Keratinocyte (primary cell): ENCODE data around the gene SAMD4A. TPM values are rescaled to one million over a fixed set of nuclear protein-coding genes. Genes with fewer than 3 reads are reported as not detected.

Source experiments
- DNase-seq: peaks from one replicate; pipeline ENCODE4 v3.0.0-alpha.2; 2011; ENCODE audit warnings: low read depth, missing footprints, low spot score
- FAIRE-seq: peaks from 2 replicates; lab custom pipeline; 2011; peaks lifted over from hg19 to GRCh38; lab: Jason Lieb, UNC
- H2AFZ ChIP-seq: 2 replicates; pipeline ENCODE4 v1.6.0; 2012; ENCODE audit warnings: low read length, control low read depth, inconsistent platforms; ENCODE audit not compliant: control insufficient read depth
- H3K27ac ChIP-seq: 2 replicates; pipeline ENCODE4 v1.5.1; 2011; ENCODE audit warnings: low read length; ENCODE audit not compliant: control insufficient read depth, insufficient read depth
- H3K27me3 ChIP-seq: 3 replicates; pipeline ENCODE4 v1.6.0; 2011; ENCODE audit warnings: low read length; ENCODE audit not compliant: control insufficient read depth, insufficient read depth; ENCODE audit errors: extremely low read depth
- H3K36me3 ChIP-seq, 2 experiments: 2 replicates in 1 of 2; 3 replicates in 1 of 2; pipeline ENCODE4 v1.5.1; 2011; ENCODE audit warnings: low read length in 2 of 2, mild to moderate bottlenecking in 1 of 2; ENCODE audit not compliant: control insufficient read depth in 2 of 2, insufficient read depth in 2 of 2; ENCODE audit errors: extremely low read depth in 1 of 2
- H3K4me1 ChIP-seq: 3 replicates; pipeline ENCODE4 v1.5.1; 2011; ENCODE audit warnings: low read length; ENCODE audit not compliant: control insufficient read depth, insufficient read depth; ENCODE audit errors: extremely low read depth
- H3K4me2 ChIP-seq: 3 replicates; pipeline ENCODE4 v1.6.0; 2011; ENCODE audit warnings: low read depth, low read length; ENCODE audit not compliant: control insufficient read depth, insufficient read depth; ENCODE audit errors: extremely low read depth
- H3K4me3 ChIP-seq, 3 experiments: fragments of 200-600 bp in 1 of 3; sonication (generic) in 1 of 3; 2 replicates in 2 of 3; 3 replicates in 1 of 3; pipeline ENCODE4 v1.5.1; 2011 to 2016; ENCODE audit warnings: low read length in 3 of 3, mild to moderate bottlenecking in 3 of 3, control low read depth in 2 of 3, inconsistent platforms in 1 of 3, low read depth in 1 of 3, mixed read lengths in 1 of 3, mixed run types in 1 of 3, moderate library complexity in 1 of 3; ENCODE audit not compliant: control insufficient read depth in 2 of 3, insufficient read depth in 2 of 3; ENCODE audit errors: extremely low read depth in 1 of 3
- H3K79me2 ChIP-seq: 2 replicates; pipeline ENCODE4 v1.6.0; 2012; ENCODE audit warnings: low read length; ENCODE audit not compliant: control insufficient read depth, insufficient read depth
- H3K9ac ChIP-seq: 3 replicates; pipeline ENCODE4 v1.6.0; 2011; ENCODE audit warnings: low read length; ENCODE audit not compliant: control insufficient read depth, insufficient read depth; ENCODE audit errors: extremely low read depth
- H3K9me1 ChIP-seq: 3 replicates; pipeline ENCODE4 v1.6.0; 2011; ENCODE audit warnings: low read length; ENCODE audit not compliant: control insufficient read depth, insufficient read depth; ENCODE audit errors: extremely low read depth
- H3K9me3 ChIP-seq: 2 replicates; pipeline ENCODE4 v1.5.1; 2012; ENCODE audit warnings: low read depth, low read length; ENCODE audit not compliant: control insufficient read depth
- H4K20me1 ChIP-seq: 3 replicates; pipeline ENCODE4 v1.6.0; 2011; ENCODE audit warnings: low read length; ENCODE audit not compliant: control insufficient read depth, insufficient read depth; ENCODE audit errors: extremely low read depth
- CTCF ChIP-seq, 3 experiments: IDR thresholded peaks in 1 of 3; conservative IDR thresholded peaks in 1 of 3; optimal IDR thresholded peaks in 1 of 3; 2 replicates in 2 of 3; 3 replicates in 1 of 3; pipeline versions ENCODE3 to v1.5.1; 2011; ENCODE audit warnings: low read length in 3 of 3, mild to moderate bottlenecking in 3 of 3, moderate library complexity in 2 of 3, control low read depth in 1 of 3, inconsistent platforms in 1 of 3; ENCODE audit not compliant: insufficient read depth in 2 of 3; ENCODE audit errors: extremely low read depth in 1 of 3
- EZH2 ChIP-seq: IDR thresholded peaks from one replicate; pipeline ENCODE4 v1.6.1; 2012; ENCODE audit warnings: inconsistent platforms, mild to moderate bottlenecking, low read length, moderate library complexity
- dilution Hi-C: fragments of 300-500 bp; cut with MboI; formaldehyde crosslinking; loops from one replicate; pipeline ENCODE4 v1.7.0; 2020; ENCODE audit warnings: low sequenced_read_pairs; ENCODE audit not compliant: extremely low pct_ligation_motif_present
- polyA plus RNA-seq, 5 experiments: library from polyadenylated mRNA; depleted of rRNA in 3 of 5; stranded (reverse) in 3 of 5; stranded (forward) in 1 of 5; unstranded in 1 of 5; fragments of >200 nt; gene quantifications; 1 replicate in 1 of 5; 2 replicates in 3 of 5; 3 replicates in 1 of 5; pipeline versions ENCODE4 v1.2.1 to v1.2.3, GENCODE V29; 2011 to 2012; ENCODE audit warnings: missing spikeins in 2 of 5, low read depth in 1 of 5, low replicate concordance in 1 of 5

The SAMD4A gene
- polyA plus RNA-seq, 1 donor (not counting 4 experiments of a cell fraction or from before 2014, with no cell fraction given) = 16.2 TPM

GRCh38 chr14:54667026-54667744 lies 100.3 kb downstream of the SAMD4A start:
- no peaks in the 10 kb centered on the region for H4K20me1 ChIP-seq
- no peak overlapping the region for H3K9ac ChIP-seq
- peaks cover 48% of the 10 kb centered on the region for H3K4me1 ChIP-seq
- peaks cover 2 to 6% of the 10 kb centered on the region in 2 experiments for H3K36me3 ChIP-seq
- H3K27me3 ChIP-seq = no peaks in the 10 kb centered on the region
- no peak overlapping the region for H2AFZ ChIP-seq
- dilution Hi-C loops = no loop called here
- DNase-seq = no peak
- H3K4me3 ChIP-seq = no peak overlapping the region
- no peaks in the 10 kb centered on the region for H3K9me3 ChIP-seq
- H3K9me1 ChIP-seq = peaks cover 3% of the 10 kb centered on the region
- H3K27ac ChIP-seq = no peak overlapping the region
- TF ChIP-seq CTCF (optimal IDR thresholded peaks at IDR 0.05 in 1 of 3, IDR thresholded peaks at IDR 0.05 in 1 of 3, conservative IDR thresholded peaks at IDR 0.05 in 1 of 3; ENCODE audit: extremely low read depth in 1 of 3, insufficient read depth in 2 of 3, low read length in 3 of 3) (no peak), EZH2 (no peak)
- H3K79me2 ChIP-seq = peaks cover 35% of the 10 kb centered on the region
- FAIRE-seq = no peak
- no peak overlapping the region for H3K4me2 ChIP-seq

- dilution Hi-C loops = no loop called here
- no peak overlapping the region for H3K4me2 ChIP-seq
- peaks cover 33% of the 10 kb centered on the region for H3K79me2 ChIP-seq
- H3K36me3 ChIP-seq = peaks cover 2 to 6% of the 10 kb centered on the region in 2 experiments
- H3K9me3 ChIP-seq = no peaks in the 10 kb centered on the region
- no peak overlapping the region for H3K9ac ChIP-seq
- DNase-seq = no peak
- TF ChIP-seq EZH2 = no peak
- H3K4me3 ChIP-seq = no peak overlapping the region
- peaks cover 50% of the 10 kb centered on the region for H3K4me1 ChIP-seq
- no peaks in the 10 kb centered on the region for H3K27me3 ChIP-seq
- FAIRE-seq = no peak
- H3K27ac ChIP-seq = no peak overlapping the region
- H4K20me1 ChIP-seq = no peaks in the 10 kb centered on the region
- no peak overlapping the region for H2AFZ ChIP-seq
- peaks cover 3% of the 10 kb centered on the region for H3K9me1 ChIP-seq
These were observed 100.8 kb downstream of the SAMD4A start for GRCh38 chr14:54667764-54668163.
